ENCODE measurements around the gene PPP1R15A. TPM values are rescaled to one million over a fixed set of nuclear protein-coding genes. Genes with fewer than 3 reads are reported as not detected.

The PPP1R15A gene
- total and polyA plus RNA-seq, 2 of the 8 experiments (the other 6 are each of a cell fraction or from before 2014, with no cell fraction given): 4.1 to 14.0 TPM

GRCh38 chr19:48877855-48878195, 5.6 kb downstream of the PPP1R15A start:
- Histone ChIP-seq H3K4ac (replicated peaks; ENCODE audit: insufficient read length, low read depth, low read length) (no peak overlapping the region), H4K91ac (replicated peaks; ENCODE audit: insufficient read length, low read length) (no peak overlapping the region), H4K20me1 (replicated peaks in 1 of 2; ENCODE audit: control insufficient read depth in 1 of 2, insufficient read depth in 2 of 2, low read length in 2 of 2) (peaks cover 9 to 13% of the 10 kb centered on the region in 2 experiments), H3K18ac (ENCODE audit: extremely low read depth, low read length) (no peak overlapping the region), H3K23ac (ENCODE audit: insufficient read length) (no peak overlapping the region), H3K9ac (replicated peaks in 1 of 4; ENCODE audit: extremely low read depth in 1 of 4, low read depth in 3 of 4, low read length in 3 of 4) (no peak overlapping the region), H3K4me3 (ENCODE audit: extremely low read depth in 1 of 4, insufficient read depth in 2 of 4, low read depth in 3 of 4, low read length in 4 of 4) (no peak overlapping the region), H2BK120ac (replicated peaks; ENCODE audit: low read depth, low read length) (no peak overlapping the region), H3K27ac (ENCODE audit: low read depth, low read length) (no peak overlapping the region), H3K79me1 (ENCODE audit: low read depth, low read length) (peaks cover 9% of the 10 kb centered on the region), H3K14ac (ENCODE audit: insufficient read length) (no peak overlapping the region), H2BK12ac (ENCODE audit: low read depth, low read length) (no peak overlapping the region), H3K23me2 (ENCODE audit: low read depth, low read length) (no peaks in the 10 kb centered on the region; the same call in 1 of the 2 replicates), H2BK20ac (ENCODE audit: low read length) (no peak overlapping the region), H3K9me3 (ENCODE audit: insufficient read depth in 2 of 2, low read depth in 1 of 2, low read length in 1 of 2) (no peaks in the 10 kb centered on the region), H2AFZ (ENCODE audit: low read length) (no peak overlapping the region), H3K56ac (replicated peaks; ENCODE audit: insufficient read length, low read depth, low read length) (no peak overlapping the region), H3K36me3 (ENCODE audit: control insufficient read depth in 2 of 4, insufficient read depth in 4 of 4, low read length in 3 of 4) (peaks cover 13 to 31% (median 21%) of the 10 kb centered on the region in 4 experiments; a peak in 7 of 8 replicates), H4K5ac (ENCODE audit: insufficient read length, low read depth, low read length) (no peak overlapping the region), H2AK5ac (ENCODE audit: low read depth, low read length) (no peak overlapping the region), H2BK15ac (ENCODE audit: low read length) (no peak overlapping the region), H3K4me2 (ENCODE audit: insufficient read depth in 1 of 2, low read depth in 2 of 2, low read length in 2 of 2) (no peak overlapping the region), H2BK5ac (ENCODE audit: low read depth, low read length) (no peak overlapping the region), H3K4me1 (replicated peaks in 1 of 4; ENCODE audit: control insufficient read depth in 3 of 4, insufficient read depth in 4 of 4, low read length in 3 of 4) (peaks cover 4 to 14% (median 7%) of the 10 kb centered on the region in 4 experiments; a peak in 6 of 7 replicates), H4K8ac (ENCODE audit: extremely low read depth, insufficient read depth, low read length) (no peak overlapping the region), H3K27me3 (replicated peaks in 1 of 4; ENCODE audit: control insufficient read depth in 3 of 4, extremely low read depth in 1 of 4, insufficient read depth in 3 of 4, low read length in 3 of 4) (no peaks in the 10 kb centered on the region), H3K79me2 (ENCODE audit: control insufficient read depth in 1 of 2, insufficient read depth in 2 of 2, low read length in 2 of 2) (peaks cover 7 to 20% of the 10 kb centered on the region in 2 experiments; a peak in 3 of 4 replicates)
- ChIA-PET CTCF (ENCODE audit: partially characterized antibody) (interaction anchor here (0.5 to 1.2 kb wide), 3 partner anchors 11 to 225 kb away, joined by 3 read pairs; no protein-coding TSS in a partner anchor), POLR2A (ENCODE audit: partially characterized antibody) (interaction anchor here (1.2 to 6.9 kb wide), 5 partner anchors 10 to 84 kb away, joined by 3 to 75 read pairs (median 7); partner anchors contain the start of gene PLEKHA4)
- DNase-seq (ENCODE audit: low read depth in 1 of 2, low spot score in 2 of 2) (no peak), FAIRE-seq (no peak)
- WGBS, 2 experiments (ENCODE audit: extremely low coverage in 1 of 2, insufficient coverage in 1 of 2, insufficient read length in 1 of 2, insufficient replicate concordance in 2 of 2, low coverage in 1 of 2, low lambda C conversion rate in 2 of 2, missing lambda C conversion rate in 1 of 2): 95% methylated on average over 6 of the region's 6 CpGs; no CpG with 5 or more reads in 1 of the 2 experiments
- no peak for TF ChIP-seq ASH2L (IDR thresholded peaks at IDR 0.05; ENCODE audit: low read length)
- no peak for TF ChIP-seq JUND (IDR thresholded peaks at IDR 0.05; ENCODE audit: low read length)
- no peak for TF ChIP-seq MAX (IDR thresholded peaks at IDR 0.05)
- TF ChIP-seq TEAD4 (IDR thresholded peaks at IDR 0.05; ENCODE audit: low read depth, low read length): no peak
- no peak for TF ChIP-seq RBBP5 (IDR thresholded peaks at IDR 0.05; ENCODE audit: borderline replicate concordance, low read depth, low read length)
- TF ChIP-seq GABPA (IDR thresholded peaks at IDR 0.05; ENCODE audit: borderline replicate concordance, insufficient read depth, low read length): no peak
- TF ChIP-seq POU5F1 (IDR thresholded peaks at IDR 0.05; ENCODE audit: low read depth, low read length): no peak
- no peak for TF ChIP-seq EGR1 (IDR thresholded peaks at IDR 0.05; ENCODE audit: borderline replicate concordance, low read depth, low read length)
- no peak for TF ChIP-seq CBX8 (IDR thresholded peaks at IDR 0.05; ENCODE audit: borderline replicate concordance, low read depth, low read length)
- no peak for TF ChIP-seq SP4 (IDR thresholded peaks at IDR 0.05; ENCODE audit: low read length)
- no peak for TF ChIP-seq CHD2 (IDR thresholded peaks at IDR 0.05; ENCODE audit: low read length)
- TF ChIP-seq RAD21 (IDR thresholded peaks at IDR 0.05 in 1 of 2, conservative IDR thresholded peaks at IDR 0.05 in 1 of 2; ENCODE audit: low read depth in 2 of 2, low read length in 2 of 2): no peak
- TF ChIP-seq EZH2 (IDR thresholded peaks at IDR 0.05; ENCODE audit: low read depth, low read length, severe bottlenecking): no peak
- TF ChIP-seq SP2 (IDR thresholded peaks at IDR 0.05; ENCODE audit: low read length): no peak

All from H1 (cell line).